Tibial nerve (tissue), 4 donors: Measurements from ENCODE around the gene DNM3. TPM values are rescaled to one million over a fixed set of nuclear protein-coding genes. Genes with fewer than 3 reads are reported as not detected.

Experiments used
- DNase-seq, 2 donors: peaks; one replicate each; pipeline ENCODE4 v3.0.0-alpha.2; 2019; ENCODE audit warnings: low spot score in 2 of 2
- H3K27ac ChIP-seq, 4 donors: fragments of 200-600 bp; sonication (generic) in 3 of 4; one replicate each; pipeline ENCODE4 v1.5.1; 2017 to 2019; ENCODE audit warnings: mild to moderate bottlenecking in 1 of 4
- H3K27me3 ChIP-seq, 2 donors: fragments of 200-600 bp; sonication (generic) in 1 of 2; one replicate each; pipeline versions ENCODE4 v1.5.1 to v1.6.0; 2017 to 2019
- H3K36me3 ChIP-seq, 3 donors: fragments of 200-600 bp; sonication (generic); one replicate each; pipeline ENCODE4 v1.5.1; 2018 to 2019
- H3K4me1 ChIP-seq, 4 donors: fragments of 200-600 bp; sonication (generic) in 3 of 4; one replicate each; pipeline ENCODE4 v1.5.1; 2017 to 2019
- H3K4me3 ChIP-seq, 4 donors: fragments of 200-600 bp; sonication (generic) in 3 of 4; one replicate each; pipeline ENCODE4 v1.5.1; 2017 to 2019; ENCODE audit warnings: mild to moderate bottlenecking in 1 of 4, moderate library complexity in 1 of 4
- H3K9me3 ChIP-seq, 4 donors: fragments of 200-600 bp; sonication (generic) in 3 of 4; one replicate each; pipeline ENCODE4 v1.5.1; 2017 to 2019
- EP300 ChIP-seq, 2 donors: sonication (generic); formaldehyde crosslinking; IDR thresholded peaks; one replicate each; pipeline ENCODE4 v1.6.1; 2017; ENCODE audit warnings: antibody characterized with exemption in 2 of 2, mild to moderate bottlenecking in 1 of 2
- POLR2A ChIP-seq, 2 donors: fragments of 450-650 bp; IDR thresholded peaks; one replicate each; pipeline ENCODE4 v1.6.1; 2017; ENCODE audit warnings: antibody characterized with exemption in 2 of 2, mild to moderate bottlenecking in 2 of 2, moderate library complexity in 2 of 2
- WGBS, 2 donors: methylation state at CpG; one replicate each; pipeline ENCODE4 v1.1.5; 2018; 5-methylcytosine and 5-hydroxymethylcytosine counted together
- total RNA-seq, 4 donors: library from RNA; depleted of rRNA; stranded (reverse); fragments of >200 nt; gene quantifications; one replicate each; pipeline ENCODE4 v1.1.0, GENCODE V29; 2016
- TF ChIP-seq, protein P1 (sequence below), 5 experiments: fragments of 200-600 bp in 3 of 5; fragments of 450-650 bp in 2 of 5; sonication (generic) in 3 of 5; IDR thresholded peaks; one replicate each; pipeline ENCODE4 v1.5.1; 2016 to 2019; ENCODE audit warnings: antibody characterized with exemption in 5 of 5, mild to moderate bottlenecking in 3 of 5, moderate library complexity in 2 of 5

The DNM3 gene
- total RNA-seq, 4 donors from 2014 or later = 9.8 to 15.3 (median 12.3) TPM

DNA sequence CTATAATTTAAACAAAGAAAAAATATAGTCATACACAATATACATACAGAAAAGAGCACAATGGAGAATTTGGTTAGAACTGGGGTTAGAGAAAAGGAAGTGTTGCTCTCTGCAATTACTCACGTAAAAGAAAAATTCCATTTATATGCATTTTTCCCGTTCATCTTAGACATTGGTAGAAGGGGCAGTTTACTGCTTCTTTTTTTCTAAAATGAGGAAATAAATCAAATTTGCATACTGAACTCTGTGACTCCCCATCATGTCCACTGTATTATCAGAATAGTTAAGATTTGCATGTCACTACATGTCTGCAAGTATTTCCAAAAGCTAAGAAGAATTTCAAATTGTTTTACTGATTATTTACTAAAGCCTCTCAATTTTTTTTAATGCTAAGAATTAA, 535.1 kb downstream of the DNM3 start:
- TF ChIP-seq, protein P1, sequence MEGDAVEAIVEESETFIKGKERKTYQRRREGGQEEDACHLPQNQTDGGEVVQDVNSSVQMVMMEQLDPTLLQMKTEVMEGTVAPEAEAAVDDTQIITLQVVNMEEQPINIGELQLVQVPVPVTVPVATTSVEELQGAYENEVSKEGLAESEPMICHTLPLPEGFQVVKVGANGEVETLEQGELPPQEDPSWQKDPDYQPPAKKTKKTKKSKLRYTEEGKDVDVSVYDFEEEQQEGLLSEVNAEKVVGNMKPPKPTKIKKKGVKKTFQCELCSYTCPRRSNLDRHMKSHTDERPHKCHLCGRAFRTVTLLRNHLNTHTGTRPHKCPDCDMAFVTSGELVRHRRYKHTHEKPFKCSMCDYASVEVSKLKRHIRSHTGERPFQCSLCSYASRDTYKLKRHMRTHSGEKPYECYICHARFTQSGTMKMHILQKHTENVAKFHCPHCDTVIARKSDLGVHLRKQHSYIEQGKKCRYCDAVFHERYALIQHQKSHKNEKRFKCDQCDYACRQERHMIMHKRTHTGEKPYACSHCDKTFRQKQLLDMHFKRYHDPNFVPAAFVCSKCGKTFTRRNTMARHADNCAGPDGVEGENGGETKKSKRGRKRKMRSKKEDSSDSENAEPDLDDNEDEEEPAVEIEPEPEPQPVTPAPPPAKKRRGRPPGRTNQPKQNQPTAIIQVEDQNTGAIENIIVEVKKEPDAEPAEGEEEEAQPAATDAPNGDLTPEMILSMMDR (IDR thresholded peaks at IDR 0.05) = no peak
- TF ChIP-seq POLR2A (IDR thresholded peaks at IDR 0.05) = no peak
- TF ChIP-seq EP300 (IDR thresholded peaks at IDR 0.05) = no peak
- 44 to 52% methylated on average over 2 of the region's 2 CpGs for WGBS, 2 donors
- Histone ChIP-seq H3K9me3 (no peaks in the 10 kb centered on the region), H3K27ac (no peak overlapping the region), H3K36me3 (no peaks in the 10 kb centered on the region), H3K4me1 (peaks cover 0 to 2% (median 0%) of the 10 kb centered on the region in 4 donors), H3K27me3 (no peaks in the 10 kb centered on the region), H3K4me3 (no peak overlapping the region)
- DNase-seq = no peak

DNA sequence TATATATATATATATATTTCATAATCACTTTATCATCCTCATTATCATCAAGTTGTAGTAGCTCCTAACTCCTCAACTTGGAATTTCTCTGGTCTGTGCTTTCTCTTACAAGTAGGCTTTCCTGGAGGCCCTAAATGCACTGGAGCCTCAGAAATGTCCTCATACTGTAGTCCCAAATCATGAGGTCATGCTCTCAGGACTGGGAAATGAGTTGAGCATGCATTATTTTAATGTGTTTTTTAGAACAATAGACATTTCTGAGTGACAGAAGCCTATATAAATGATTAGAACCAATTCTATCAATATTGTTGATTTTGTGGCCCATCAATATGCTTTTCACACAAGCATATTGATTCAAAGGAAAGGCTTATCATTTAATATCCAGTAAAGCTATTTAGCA, 536.3 kb downstream of the DNM3 start:
- TF ChIP-seq, protein P1 (IDR thresholded peaks at IDR 0.05) = no peak
- TF ChIP-seq EP300 (IDR thresholded peaks at IDR 0.05) (no peak), POLR2A (IDR thresholded peaks at IDR 0.05) (no peak)
- Histone ChIP-seq H3K27ac (no peak overlapping the region), H3K4me3 (no peak overlapping the region), H3K36me3 (no peaks in the 10 kb centered on the region), H3K27me3 (no peaks in the 10 kb centered on the region), H3K9me3 (no peaks in the 10 kb centered on the region), H3K4me1 (peaks cover 0 to 9% (median 0%) of the 10 kb centered on the region in 4 donors)
- DNase-seq = no peak

DNA sequence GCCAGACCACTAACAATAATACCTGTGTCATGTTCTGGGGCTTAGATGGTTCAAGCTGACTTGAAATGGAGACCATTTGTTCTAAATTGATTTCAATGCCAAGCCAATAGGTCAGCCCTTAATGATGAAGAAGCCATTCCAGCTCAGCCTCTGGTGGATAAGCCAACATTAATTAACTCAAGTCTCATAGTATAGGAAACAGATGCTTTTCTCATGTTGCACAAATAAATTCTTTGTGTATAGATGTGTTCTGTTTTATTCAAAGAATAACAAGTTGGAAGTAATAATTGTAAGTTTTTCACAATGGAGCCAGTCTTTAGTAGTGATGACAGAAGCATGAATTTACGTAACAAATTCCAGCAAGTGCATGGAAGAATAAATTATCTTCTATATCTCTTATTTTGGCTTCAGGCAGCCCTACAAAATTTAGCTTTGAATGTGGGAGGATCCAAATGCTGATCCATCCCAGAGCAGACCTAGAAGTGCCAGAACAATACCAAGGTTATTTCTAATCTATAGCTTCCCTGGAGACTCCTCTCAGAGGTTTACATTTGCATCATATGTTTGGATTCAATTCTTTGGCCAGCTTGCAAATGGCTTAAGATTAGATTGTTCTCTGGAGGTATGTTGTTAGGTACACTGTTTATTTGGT, 536.9 kb downstream of the DNM3 start:
- Histone ChIP-seq H3K27me3 (no peaks in the 10 kb centered on the region), H3K27ac (no peak overlapping the region), H3K4me3 (no peak overlapping the region), H3K4me1 (peaks cover 0 to 16% (median under 1%) of the 10 kb centered on the region in 4 donors), H3K9me3 (no peaks in the 10 kb centered on the region), H3K36me3 (no peaks in the 10 kb centered on the region)
- TF ChIP-seq, protein P1 (IDR thresholded peaks at IDR 0.05) = no peak
- TF ChIP-seq EP300 (IDR thresholded peaks at IDR 0.05) = no peak
- TF ChIP-seq POLR2A (IDR thresholded peaks at IDR 0.05) = no peak
- DNase-seq = no peak
- WGBS, 2 donors = 46 to 70% methylated on average over 1 of the region's 1 CpG

DNA sequence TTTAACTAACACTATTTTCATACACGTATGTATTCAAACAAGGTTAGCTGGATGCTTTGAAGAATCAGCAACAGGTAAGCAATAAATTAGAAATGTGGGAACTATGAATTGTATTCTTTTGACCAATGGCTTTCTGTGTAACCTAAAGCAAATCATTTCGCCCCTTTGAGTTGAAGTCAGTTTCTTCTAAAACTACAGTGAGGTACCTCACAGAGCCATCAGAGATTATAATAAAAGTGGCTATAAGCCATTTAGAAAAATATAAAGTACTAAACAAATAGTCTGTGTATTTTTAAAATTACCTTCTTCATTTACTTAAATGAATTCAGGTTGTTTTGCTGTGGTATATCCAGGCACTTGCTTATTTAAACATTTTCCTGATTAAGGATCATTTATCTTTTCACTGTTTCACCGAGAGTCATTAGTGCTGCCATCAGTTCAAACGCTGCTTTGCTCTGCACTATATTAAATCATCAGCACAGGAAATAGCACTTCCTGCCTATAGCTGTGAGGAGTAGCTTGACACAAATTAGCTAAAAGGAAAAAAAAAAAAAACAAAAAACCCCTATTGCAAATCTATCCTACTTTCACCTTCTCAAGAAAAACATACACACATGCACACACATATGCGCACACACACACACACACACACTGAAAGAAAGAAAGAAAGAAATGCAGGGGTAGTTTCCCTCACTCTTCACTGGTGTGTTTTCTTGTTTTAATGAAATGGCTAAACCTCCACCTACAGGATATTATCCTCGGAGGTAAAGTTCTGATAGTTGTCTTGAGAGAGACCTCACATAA, 539.3 kb downstream of the DNM3 start:
- DNase-seq = no peak
- 42 to 48% methylated on average over 6 of the region's 6 CpGs for WGBS, 2 donors

More for the DNA sequence above, 539.3 kb downstream of the DNM3 start:
- Histone ChIP-seq H3K4me1 (peaks cover 0 to 32% (median 4%) of the 10 kb centered on the region in 4 donors), H3K36me3 (no peaks in the 10 kb centered on the region), H3K27me3 (no peaks in the 10 kb centered on the region), H3K9me3 (no peaks in the 10 kb centered on the region), H3K27ac (peak overlapping the region in 1 of 4 donors; percentile 31), H3K4me3 (no peak overlapping the region)
- TF ChIP-seq POLR2A (IDR thresholded peaks at IDR 0.05) (no peak), EP300 (IDR thresholded peaks at IDR 0.05) (no peak)
- TF ChIP-seq, protein P1 (IDR thresholded peaks at IDR 0.05) = no peak
